H9 (cell line): ENCODE results near the gene CBLIF. TPM values are rescaled to one million over a fixed set of nuclear protein-coding genes. Genes with fewer than 3 reads are reported as not detected.
A peak's percentile ranks its signal among the peaks of the same experiment; 100 is the strongest.

Experiments used
- DNase-seq: peaks from one replicate; pipeline ENCODE4 v3.0.0-alpha.2; 2017
- H2AFZ ChIP-seq: one replicate; pipeline ENCODE4 v1.6.1; 2013; ENCODE audit warnings: mild to moderate bottlenecking, low read length, control low read depth, moderate library complexity
- H2AK5ac ChIP-seq: 2 replicates; pipeline ENCODE4 v1.6.1; 2013; ENCODE audit warnings: low read length, control low read depth, mixed read lengths; ENCODE audit not compliant: insufficient read length
- H2BK120ac ChIP-seq: one replicate; pipeline ENCODE4 v1.6.1; 2013; ENCODE audit warnings: low read depth, mild to moderate bottlenecking, low read length, control low read depth, inconsistent platforms; ENCODE audit not compliant: poor library complexity, severe bottlenecking
- H2BK12ac ChIP-seq: 2 replicates; pipeline ENCODE4 v1.6.1; 2013; ENCODE audit warnings: low read length, control low read depth, mixed read lengths, low read depth; ENCODE audit not compliant: insufficient read length
- H2BK15ac ChIP-seq: 2 replicates; pipeline ENCODE4 v1.6.1; 2013; ENCODE audit warnings: low read depth, low read length, control low read depth
- H2BK20ac ChIP-seq: one replicate; pipeline ENCODE4 v1.6.1; 2013; ENCODE audit warnings: low read depth, mild to moderate bottlenecking, low read length, control low read depth, inconsistent platforms; ENCODE audit not compliant: poor library complexity, severe bottlenecking
- H2BK5ac ChIP-seq: 2 replicates; pipeline ENCODE4 v1.6.1; 2013; ENCODE audit warnings: low read length, control low read depth, mixed read lengths; ENCODE audit not compliant: insufficient read length
- H3K14ac ChIP-seq: 2 replicates; pipeline ENCODE4 v1.6.1; 2013; ENCODE audit warnings: low read length, control low read depth; ENCODE audit not compliant: insufficient read depth
- H3K18ac ChIP-seq: 2 replicates; pipeline ENCODE4 v1.6.1; 2013; ENCODE audit warnings: low read depth, mild to moderate bottlenecking, mixed read lengths, low read length, control low read depth; ENCODE audit not compliant: insufficient read length
- H3K23ac ChIP-seq: 2 replicates; pipeline ENCODE4 v1.6.1; 2013; ENCODE audit warnings: low read length, control low read depth, mixed read lengths, low read depth; ENCODE audit not compliant: insufficient read length
- H3K23me2 ChIP-seq: 2 replicates; pipeline ENCODE4 v1.6.1; 2013; ENCODE audit warnings: low read depth, mild to moderate bottlenecking, mixed read lengths, low read length, control low read depth; ENCODE audit not compliant: insufficient read length, poor library complexity, severe bottlenecking
- H3K27ac ChIP-seq: 2 replicates; pipeline ENCODE4 v1.5.1; 2013; ENCODE audit warnings: low read length, control low read depth, mixed read lengths, low read depth; ENCODE audit not compliant: insufficient read length
- H3K27me3 ChIP-seq: 2 replicates; pipeline ENCODE4 v1.6.1; 2013; ENCODE audit warnings: low read length, control low read depth, inconsistent platforms; ENCODE audit not compliant: insufficient read depth
- H3K4ac ChIP-seq: 2 replicates; pipeline ENCODE4 v1.6.1; 2013; ENCODE audit warnings: low read depth, mild to moderate bottlenecking, control low read depth, inconsistent platforms, low read length, moderate library complexity
- H3K4me1 ChIP-seq: 2 replicates; pipeline ENCODE4 v1.6.1; 2013; ENCODE audit warnings: low read length, control low read depth, inconsistent platforms; ENCODE audit not compliant: insufficient read depth
- H3K4me2 ChIP-seq: 2 replicates; pipeline ENCODE4 v1.6.1; 2013; ENCODE audit warnings: low read length, control low read depth, mixed read lengths; ENCODE audit not compliant: insufficient read length, insufficient read depth
- H3K56ac ChIP-seq: 2 replicates; pipeline ENCODE4 v1.6.1; 2013; ENCODE audit warnings: low read depth, mild to moderate bottlenecking, mixed read lengths, low read length, control low read depth; ENCODE audit not compliant: insufficient read length
- H3K79me1 ChIP-seq: 2 replicates; pipeline ENCODE4 v1.6.1; 2013; ENCODE audit warnings: low read depth, mild to moderate bottlenecking, moderate library complexity, low read length, control low read depth, inconsistent platforms; ENCODE audit not compliant: insufficient read depth, poor library complexity, severe bottlenecking
- H3K79me2 ChIP-seq: 2 replicates; pipeline ENCODE4 v1.6.1; 2013; ENCODE audit warnings: low read length, control low read depth, inconsistent platforms; ENCODE audit not compliant: insufficient read depth
- H3K9ac ChIP-seq: 2 replicates; pipeline ENCODE4 v1.6.1; 2013; ENCODE audit warnings: low read length, control low read depth, mixed read lengths; ENCODE audit not compliant: insufficient read length; ENCODE audit errors: extremely low read depth
- H3K9me3 ChIP-seq: one replicate; pipeline ENCODE4 v1.6.1; 2013; ENCODE audit warnings: low read depth, low read length, inconsistent platforms; ENCODE audit not compliant: control insufficient read depth
- H3T11ph ChIP-seq: one replicate; pipeline ENCODE4 v1.6.1; 2013; ENCODE audit warnings: mild to moderate bottlenecking, low read length, control low read depth, inconsistent platforms
- H4K20me1 ChIP-seq: one replicate; pipeline ENCODE4 v1.6.1; 2013; ENCODE audit not compliant: control insufficient read depth, insufficient read length, insufficient read depth
- H4K5ac ChIP-seq: 2 replicates; pipeline ENCODE4 v1.6.1; 2013; ENCODE audit warnings: low read depth, mild to moderate bottlenecking, mixed read lengths, low read length, control low read depth; ENCODE audit not compliant: insufficient read length
- H4K8ac ChIP-seq: replicated peaks from 2 replicates; pipeline ENCODE4 v1.6.1; 2013; ENCODE audit warnings: low read length, control low read depth, mixed read lengths, low read depth; ENCODE audit not compliant: insufficient read length
- H4K91ac ChIP-seq: 2 replicates; pipeline ENCODE4 v1.6.1; 2013; ENCODE audit warnings: low read depth, mild to moderate bottlenecking, moderate library complexity, mixed read lengths, low read length, control low read depth; ENCODE audit not compliant: insufficient read length
- H3K27ac Mint-ChIP-seq, 3 experiments: 2 replicates in 2 of 3; 3 replicates in 1 of 3; pipeline ENCODE4 v1.8.0; 2020 to 2021; ENCODE audit warnings: mixed read lengths in 3 of 3, mild to moderate bottlenecking in 1 of 3, moderate library complexity in 1 of 3
- H3K27me3 Mint-ChIP-seq: 2 replicates; pipeline ENCODE4 v1.8.0; 2021; ENCODE audit warnings: low read depth, mild to moderate bottlenecking, moderate library complexity, mixed read lengths
- H3K36me3 Mint-ChIP-seq, 3 experiments: 2 replicates in 2 of 3; 3 replicates in 1 of 3; pipeline ENCODE4 v1.8.0; 2020 to 2021; ENCODE audit warnings: low read depth in 3 of 3, mixed read lengths in 3 of 3; ENCODE audit not compliant: insufficient read depth in 1 of 3
- H3K4me1 Mint-ChIP-seq, 2 experiments: 2 replicates each; pipeline ENCODE4 v1.8.0; 2020; ENCODE audit warnings: mixed read lengths in 2 of 2
- H3K4me3 Mint-ChIP-seq, 2 experiments: 2 replicates in 1 of 2; 3 replicates in 1 of 2; pipeline ENCODE4 v1.8.0; 2020 to 2021; ENCODE audit warnings: mild to moderate bottlenecking in 2 of 2, mixed read lengths in 2 of 2, moderate library complexity in 1 of 2
- H3K9me3 Mint-ChIP-seq, 2 experiments: 2 replicates in 1 of 2; 3 replicates in 1 of 2; pipeline ENCODE4 v1.8.0; 2020; ENCODE audit warnings: mild to moderate bottlenecking in 2 of 2, mixed read lengths in 2 of 2, moderate library complexity in 1 of 2
- WGBS: extraction: QIAGEN DNeasy Blood & Tissue Kit; methylation state at CpG from one replicate; pipeline ENCODE4 v1.1.7; 2013; ENCODE audit warnings: missing lambda C conversion rate, low lambda C conversion rate, mixed read lengths; ENCODE audit not compliant: insufficient read length; ENCODE audit errors: extremely low coverage; 5-methylcytosine and 5-hydroxymethylcytosine counted together
- total RNA-seq: library from RNA; stranded (reverse); gene quantifications from 2 replicates; pipeline ENCODE4 v1.2.1, GENCODE V29; 2021
- TF ChIP-seq, protein P1 (sequence below): fragments of 200-600 bp; sonication (generic); conservative IDR thresholded peaks from 3 replicates; pipeline ENCODE4 v1.8.0; 2021; ENCODE audit warnings: antibody characterized with exemption, mild to moderate bottlenecking

The CBLIF gene
- total RNA-seq, 1 experiment from 2014 or later = not detected

GRCh38 chr11:59810911-59811259, 34.4 kb downstream of the CBLIF start:
- H4K91ac ChIP-seq = no peak overlapping the region
- Mint-ChIP-seq H3K9me3 (no peaks in the 10 kb centered on the region), H3K4me3 (peak overlapping the region; percentile 93 to 94), H3K27ac (peak overlapping the region; percentile 53 to 94 (median 69); a peak in 6 of 7 replicates), H3K36me3 (peaks cover 14 to 25% (median 24%) of the 10 kb centered on the region in 3 experiments; a peak in 6 of 7 replicates), H3K4me1 (peaks cover 38 to 39% of the 10 kb centered on the region in 2 experiments), H3K27me3 (no peaks in the 10 kb centered on the region; the same call in 1 of the 2 replicates)
- H3K4ac ChIP-seq = no peak overlapping the region
- H3K9me3 ChIP-seq = no peaks in the 10 kb centered on the region
- H3T11ph ChIP-seq = no peak overlapping the region
- H3K9ac ChIP-seq = no peak overlapping the region
- no peak overlapping the region for H2BK12ac ChIP-seq
- no peak overlapping the region for H4K5ac ChIP-seq
- H4K8ac ChIP-seq = no peak overlapping the region
- H3K14ac ChIP-seq = no peak overlapping the region
- H3K23ac ChIP-seq = no peak overlapping the region
- H2BK120ac ChIP-seq = no peak overlapping the region
- TF ChIP-seq, protein P1, sequence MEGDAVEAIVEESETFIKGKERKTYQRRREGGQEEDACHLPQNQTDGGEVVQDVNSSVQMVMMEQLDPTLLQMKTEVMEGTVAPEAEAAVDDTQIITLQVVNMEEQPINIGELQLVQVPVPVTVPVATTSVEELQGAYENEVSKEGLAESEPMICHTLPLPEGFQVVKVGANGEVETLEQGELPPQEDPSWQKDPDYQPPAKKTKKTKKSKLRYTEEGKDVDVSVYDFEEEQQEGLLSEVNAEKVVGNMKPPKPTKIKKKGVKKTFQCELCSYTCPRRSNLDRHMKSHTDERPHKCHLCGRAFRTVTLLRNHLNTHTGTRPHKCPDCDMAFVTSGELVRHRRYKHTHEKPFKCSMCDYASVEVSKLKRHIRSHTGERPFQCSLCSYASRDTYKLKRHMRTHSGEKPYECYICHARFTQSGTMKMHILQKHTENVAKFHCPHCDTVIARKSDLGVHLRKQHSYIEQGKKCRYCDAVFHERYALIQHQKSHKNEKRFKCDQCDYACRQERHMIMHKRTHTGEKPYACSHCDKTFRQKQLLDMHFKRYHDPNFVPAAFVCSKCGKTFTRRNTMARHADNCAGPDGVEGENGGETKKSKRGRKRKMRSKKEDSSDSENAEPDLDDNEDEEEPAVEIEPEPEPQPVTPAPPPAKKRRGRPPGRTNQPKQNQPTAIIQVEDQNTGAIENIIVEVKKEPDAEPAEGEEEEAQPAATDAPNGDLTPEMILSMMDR = no peak
- H3K79me2 ChIP-seq = no peaks in the 10 kb centered on the region
- peaks cover 4% of the 10 kb centered on the region; the same call in 1 of the 2 replicates for H3K4me1 ChIP-seq
- H3K27ac ChIP-seq = no peak overlapping the region
- no peak overlapping the region for H3K18ac ChIP-seq
- H3K4me2 ChIP-seq = peak overlapping the region; percentile 55
- H2AFZ ChIP-seq = no peak overlapping the region
- no peak overlapping the region for H2BK5ac ChIP-seq
- WGBS = no CpG with 5 or more reads among the region's 8 CpGs
- no peaks in the 10 kb centered on the region for H3K79me1 ChIP-seq
- H4K20me1 ChIP-seq = no peaks in the 10 kb centered on the region
- peaks cover 4% of the 10 kb centered on the region for H3K23me2 ChIP-seq
- no peaks in the 10 kb centered on the region for H3K27me3 ChIP-seq
- no peak overlapping the region for H3K56ac ChIP-seq
- H2BK15ac ChIP-seq = no peak overlapping the region
- DNase-seq = no peak
- H2AK5ac ChIP-seq = no peak overlapping the region
- no peak overlapping the region for H2BK20ac ChIP-seq
